ENCODE measurements around the gene COBLL1.

DNA sequence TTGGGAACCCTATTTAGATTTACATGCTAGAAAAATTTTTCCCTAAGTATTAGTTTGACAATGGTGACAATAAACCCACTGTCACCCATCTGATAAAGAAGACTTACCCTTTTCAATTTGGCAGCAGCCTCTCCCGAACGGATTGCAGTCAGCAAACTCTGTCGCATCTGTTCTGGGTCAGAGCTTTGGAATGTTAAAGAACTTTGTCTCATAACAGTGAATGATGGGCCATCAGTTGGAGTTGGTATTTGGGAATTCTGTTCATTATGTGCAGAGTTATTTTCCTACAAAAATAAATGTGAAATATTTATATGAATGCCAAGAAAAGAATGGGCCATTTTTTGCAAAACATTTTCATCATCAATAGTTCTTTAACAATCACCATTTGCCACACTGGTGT lies 149.5 kb downstream of the COBLL1 start:
- TF ChIP-seq, protein P1, sequence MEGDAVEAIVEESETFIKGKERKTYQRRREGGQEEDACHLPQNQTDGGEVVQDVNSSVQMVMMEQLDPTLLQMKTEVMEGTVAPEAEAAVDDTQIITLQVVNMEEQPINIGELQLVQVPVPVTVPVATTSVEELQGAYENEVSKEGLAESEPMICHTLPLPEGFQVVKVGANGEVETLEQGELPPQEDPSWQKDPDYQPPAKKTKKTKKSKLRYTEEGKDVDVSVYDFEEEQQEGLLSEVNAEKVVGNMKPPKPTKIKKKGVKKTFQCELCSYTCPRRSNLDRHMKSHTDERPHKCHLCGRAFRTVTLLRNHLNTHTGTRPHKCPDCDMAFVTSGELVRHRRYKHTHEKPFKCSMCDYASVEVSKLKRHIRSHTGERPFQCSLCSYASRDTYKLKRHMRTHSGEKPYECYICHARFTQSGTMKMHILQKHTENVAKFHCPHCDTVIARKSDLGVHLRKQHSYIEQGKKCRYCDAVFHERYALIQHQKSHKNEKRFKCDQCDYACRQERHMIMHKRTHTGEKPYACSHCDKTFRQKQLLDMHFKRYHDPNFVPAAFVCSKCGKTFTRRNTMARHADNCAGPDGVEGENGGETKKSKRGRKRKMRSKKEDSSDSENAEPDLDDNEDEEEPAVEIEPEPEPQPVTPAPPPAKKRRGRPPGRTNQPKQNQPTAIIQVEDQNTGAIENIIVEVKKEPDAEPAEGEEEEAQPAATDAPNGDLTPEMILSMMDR (IDR thresholded peaks at IDR 0.05) = no peak
- TF ChIP-seq POLR2A (IDR thresholded peaks at IDR 0.05; ENCODE audit: low read depth) = no peak
- TF ChIP-seq EP300 (IDR thresholded peaks at IDR 0.05) = no peak
- TF ChIP-seq POLR2AphosphoS5 (IDR thresholded peaks at IDR 0.05) = no peak
